Naive thymus-derived CD4-positive, alpha-beta T cell (primary cell): Measurements from ENCODE around the gene PTH2. TPM values are rescaled to one million over a fixed set of nuclear protein-coding genes. Genes with fewer than 3 reads are reported as not detected.

Experiments used
- ATAC-seq: fragments of 150-1000 bp; cut with Tn5 transposase; 2 replicates; pipeline ENCODE4 v1.10.0; 2021; ENCODE audit warnings: mild to moderate bottlenecking, moderate library complexity
- CTCF ChIA-PET: fragments of 350-600 bp; sonication (Branson Sonifier 250); formaldehyde crosslinking; loops from one replicate; lab custom pipeline; 2021; ENCODE audit warnings: antibody characterized with exemption; lab: Charles Lee
- POLR2A ChIA-PET: fragments of 350-600 bp; sonication (Branson Sonifier 250); formaldehyde crosslinking; loops from one replicate; lab custom pipeline; 2021; ENCODE audit warnings: antibody characterized with exemption, inconsistent platforms; lab: Charles Lee
- DNase-seq, 9 donors: peaks; one replicate each; pipeline versions ENCODE4 v3.0.0 to v3.0.0-alpha.2; 2020 to 2022; ENCODE audit warnings: mixed read lengths in 1 of 9
- H3K27ac ChIP-seq: one replicate; pipeline ENCODE4 v1.7.0; 2013; ENCODE audit warnings: mild to moderate bottlenecking, low read depth, low read length, moderate library complexity
- H3K27me3 ChIP-seq, 2 donors: one replicate each; pipeline ENCODE4 v1.7.0; 2013; ENCODE audit warnings: low read length in 2 of 2, mild to moderate bottlenecking in 2 of 2, moderate library complexity in 2 of 2; ENCODE audit not compliant: control insufficient read depth in 2 of 2, insufficient read depth in 2 of 2
- H3K36me3 ChIP-seq, 3 experiments: 1 replicate in 2 of 3; 2 replicates in 1 of 3; pipeline ENCODE4 v1.7.0; 2013; ENCODE audit warnings: low read length in 3 of 3, mild to moderate bottlenecking in 3 of 3, moderate library complexity in 1 of 3; ENCODE audit not compliant: insufficient read depth in 3 of 3, control insufficient read depth in 2 of 3
- H3K4me1 ChIP-seq, 2 donors: one replicate each; pipeline ENCODE4 v1.7.0; 2013; ENCODE audit warnings: low read length in 2 of 2, mild to moderate bottlenecking in 2 of 2, moderate library complexity in 1 of 2; ENCODE audit not compliant: control insufficient read depth in 2 of 2, insufficient read depth in 2 of 2
- H3K4me3 ChIP-seq: 2 replicates; pipeline ENCODE4 v1.7.0; 2013; ENCODE audit warnings: mild to moderate bottlenecking, low read length
- H3K9me3 ChIP-seq, 3 experiments: 1 replicate in 2 of 3; 2 replicates in 1 of 3; pipeline ENCODE4 v1.7.0; 2013; ENCODE audit warnings: low read length in 3 of 3; ENCODE audit not compliant: control insufficient read depth in 2 of 3
- H3K27ac Mint-ChIP-seq, 9 donors: one replicate each; pipeline ENCODE4 v1.8.0; 2020 to 2022; ENCODE audit warnings: mixed read lengths in 9 of 9, mild to moderate bottlenecking in 8 of 9, moderate library complexity in 5 of 9, inconsistent platforms in 2 of 9
- H3K27me3 Mint-ChIP-seq, 5 donors: one replicate each; pipeline ENCODE4 v1.8.0; 2021 to 2022; ENCODE audit warnings: mixed read lengths in 5 of 5, mild to moderate bottlenecking in 1 of 5
- H3K36me3 Mint-ChIP-seq, 5 donors: one replicate each; pipeline ENCODE4 v1.8.0; 2020 to 2022; ENCODE audit warnings: mixed read lengths in 5 of 5, mild to moderate bottlenecking in 3 of 5, inconsistent platforms in 1 of 5
- H3K4me1 Mint-ChIP-seq, 7 donors: one replicate each; pipeline ENCODE4 v1.8.0; 2020 to 2022; ENCODE audit warnings: mixed read lengths in 7 of 7, mild to moderate bottlenecking in 3 of 7, inconsistent platforms in 1 of 7
- H3K4me3 Mint-ChIP-seq, 10 donors: one replicate each; pipeline ENCODE4 v1.8.0; 2020 to 2022; ENCODE audit warnings: mild to moderate bottlenecking in 10 of 10, mixed read lengths in 10 of 10, moderate library complexity in 6 of 10, inconsistent platforms in 2 of 10
- H3K9me3 Mint-ChIP-seq, 11 donors: one replicate each; pipeline ENCODE4 v1.8.0; 2020 to 2022; ENCODE audit warnings: mixed read lengths in 11 of 11, mild to moderate bottlenecking in 4 of 11, inconsistent platforms in 1 of 11, moderate library complexity in 1 of 11
- intact Hi-C, 2 donors: fragments of 100-400 bp; cut with micrococcal nuclease; formaldehyde crosslinking; loops; one replicate each; pipeline ENCODE4 v1.15.1; 2023
- polyA plus RNA-seq, 2 donors: library from polyadenylated mRNA; unstranded; fragments of 300-500 nt; fragmentation: Illumina TruSeq; gene quantifications; one replicate each; pipeline ENCODE4 v1.2.3, GENCODE V29; 2021
- total RNA-seq, 6 experiments: library from RNA in 5 of 6; stranded (reverse) in 5 of 6; gene quantifications; 1 replicate in 5 of 6; 2 replicates in 1 of 6; pipeline ENCODE4 v1.2.3 and lab custom pipeline; 2021 to 2026

Gene PTH2
- total and polyA plus RNA-seq, 7 experiments from 2014 or later, result not detected

GRCh38 chr19:49432141-49433073, 9.2 kb upstream of the PTH2 start:
- H3K36me3 ChIP-seq, result no peaks in the 10 kb centered on the region
- Mint-ChIP-seq H3K9me3 (peaks cover 0 to 5% (median 0%) of the 10 kb centered on the region in 11 donors), H3K4me3 (peak overlapping the region in 6 of 10 donors; percentile 11 to 68 (median 32)), H3K4me1 (peaks cover 28 to 48% (median 33%) of the 10 kb centered on the region in 7 donors), H3K27me3 (peaks cover 79 to 96% (median 84%) of the 10 kb centered on the region in 5 donors), H3K36me3 (peaks cover 0 to 2% (median 0%) of the 10 kb centered on the region in 5 donors), H3K27ac (peak overlapping the region in 3 of 9 donors; percentile 13 to 32 (median 26))
- intact Hi-C loops, result loop anchor here in 1 of 2 donors (1.0 kb wide), 1 partner anchor 11 kb away; no protein-coding TSS in a partner anchor
- H3K27ac ChIP-seq, result no peak overlapping the region
- DNase-seq (peak in 1 of 9 donors; percentile 19), ATAC-seq (peak; percentile 45)
- ChIA-PET CTCF (no interaction called here), POLR2A (interaction anchor here (0.6 to 1.1 kb wide), 2 partner anchors 41 to 97 kb away, joined by 3 to 4 read pairs; partner anchors contain the start of gene CD37)
- no peak overlapping the region for H3K4me3 ChIP-seq
- H3K27me3 ChIP-seq, result peaks cover 9 to 47% of the 10 kb centered on the region in 2 donors
- H3K4me1 ChIP-seq, result peaks cover 7 to 36% of the 10 kb centered on the region in 2 donors
- H3K9me3 ChIP-seq, result no peaks in the 10 kb centered on the region

DNA sequence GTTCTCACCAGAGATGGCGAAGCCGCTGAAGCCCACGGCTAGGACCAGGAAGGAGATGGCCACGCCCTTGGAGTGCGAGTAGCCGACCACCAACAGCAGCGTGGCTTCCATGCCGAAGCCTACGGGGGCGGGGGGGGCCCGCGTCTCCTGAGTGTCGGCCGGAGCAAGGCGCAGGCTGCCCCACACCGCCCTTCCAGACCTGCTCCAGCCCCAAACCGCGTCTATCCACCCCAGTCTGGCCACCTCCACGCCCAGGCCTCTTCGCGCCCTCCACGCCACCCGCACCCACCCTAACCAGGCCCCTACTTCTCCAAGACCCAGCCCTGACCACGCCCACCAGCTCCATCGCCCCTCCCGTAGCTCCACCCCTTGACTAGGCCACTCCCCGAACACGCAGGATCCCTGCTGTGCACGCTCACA, 8.1 kb upstream of the PTH2 start:
- Mint-ChIP-seq H3K36me3 (peaks cover 0 to 4% (median 0%) of the 10 kb centered on the region in 5 donors), H3K27ac (no peak overlapping the region), H3K27me3 (peaks cover 79 to 96% (median 85%) of the 10 kb centered on the region in 5 donors), H3K4me3 (peak overlapping the region in 1 of 10 donors; percentile 23), H3K4me1 (peaks cover 35 to 54% (median 38%) of the 10 kb centered on the region in 7 donors), H3K9me3 (peaks cover 0 to 5% (median 0%) of the 10 kb centered on the region in 11 donors)
- DNase-seq (no peak), ATAC-seq (peak; percentile 36)
- ChIA-PET CTCF (no interaction called here), POLR2A (interaction anchor here (1.1 kb wide), 1 partner anchor 96 kb away, joined by 3 read pairs; the partner anchor contains the start of gene CD37)
- Histone ChIP-seq H3K27me3 (peaks cover 13 to 50% of the 10 kb centered on the region in 2 donors), H3K36me3 (no peaks in the 10 kb centered on the region), H3K9me3 (no peaks in the 10 kb centered on the region), H3K4me3 (no peak overlapping the region), H3K27ac (no peak overlapping the region), H3K4me1 (peaks cover 7 to 30% of the 10 kb centered on the region in 2 donors)
- intact Hi-C loops, result no loop called here

DNA sequence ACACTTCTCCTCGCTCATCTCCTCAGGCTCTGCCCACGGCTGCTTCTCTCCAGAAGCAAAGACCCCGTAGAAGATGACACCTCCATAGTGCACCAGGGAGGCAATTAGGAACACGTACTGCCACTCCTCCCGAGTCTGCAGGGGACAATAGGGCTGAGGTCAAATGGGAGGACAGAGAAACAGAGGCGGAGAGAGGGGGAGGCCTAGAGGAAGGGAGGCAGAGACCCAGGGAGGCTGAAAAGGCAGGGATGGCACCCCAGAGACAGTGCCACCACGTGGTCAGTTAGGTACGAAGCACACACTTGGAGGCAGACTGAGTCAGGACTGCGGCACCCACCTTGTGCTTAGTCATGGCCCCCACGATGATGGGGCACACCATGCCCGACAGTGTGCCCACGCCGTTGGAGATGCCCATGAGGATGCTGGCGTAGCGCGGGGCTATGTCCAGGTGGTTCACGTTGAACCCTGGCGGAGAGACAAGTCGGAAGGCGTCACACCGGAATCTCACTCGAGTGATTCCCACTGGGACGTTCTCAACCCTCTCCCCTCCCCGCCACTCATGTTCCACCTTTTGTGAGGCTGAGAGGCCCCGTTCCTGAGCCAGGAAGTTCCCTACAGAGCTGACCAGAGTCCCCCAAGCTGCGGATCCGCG, 7.6 kb upstream of the PTH2 start:
- ATAC-seq, result peak; percentile 54
- peaks cover 15 to 53% of the 10 kb centered on the region in 2 donors for H3K27me3 ChIP-seq
- peak overlapping the region in 3 of 10 donors; percentile 23 to 32 (median 25) for H3K4me3 Mint-ChIP-seq
- peaks cover 0 to 5% (median 0%) of the 10 kb centered on the region in 11 donors for H3K9me3 Mint-ChIP-seq
- peaks cover 0 to 4% (median 0%) of the 10 kb centered on the region in 5 donors for H3K36me3 Mint-ChIP-seq
- H3K27me3 Mint-ChIP-seq, result peaks cover 79 to 96% (median 85%) of the 10 kb centered on the region in 5 donors
- intact Hi-C loops, result loop anchor here (1.0 kb wide), 1 partner anchor 39 kb away; no protein-coding TSS in a partner anchor
- no peaks in the 10 kb centered on the region for H3K36me3 ChIP-seq
- H3K27ac Mint-ChIP-seq, result peak overlapping the region in 1 of 9 donors; percentile 11
- H3K4me3 ChIP-seq, result no peak overlapping the region
- no peak for DNase-seq
- no peak overlapping the region for H3K27ac ChIP-seq
- CTCF ChIA-PET, result no interaction called here
- POLR2A ChIA-PET, result interaction anchor here (1.1 to 1.3 kb wide), 2 partner anchors 39 to 96 kb away, joined by 3 read pairs; partner anchors contain the start of gene CD37
- H3K9me3 ChIP-seq, result no peaks in the 10 kb centered on the region
- H3K4me1 ChIP-seq, result peaks cover 7 to 27% of the 10 kb centered on the region in 2 donors
- H3K4me1 Mint-ChIP-seq, result peaks cover 33 to 53% (median 39%) of the 10 kb centered on the region in 7 donors

DNA sequence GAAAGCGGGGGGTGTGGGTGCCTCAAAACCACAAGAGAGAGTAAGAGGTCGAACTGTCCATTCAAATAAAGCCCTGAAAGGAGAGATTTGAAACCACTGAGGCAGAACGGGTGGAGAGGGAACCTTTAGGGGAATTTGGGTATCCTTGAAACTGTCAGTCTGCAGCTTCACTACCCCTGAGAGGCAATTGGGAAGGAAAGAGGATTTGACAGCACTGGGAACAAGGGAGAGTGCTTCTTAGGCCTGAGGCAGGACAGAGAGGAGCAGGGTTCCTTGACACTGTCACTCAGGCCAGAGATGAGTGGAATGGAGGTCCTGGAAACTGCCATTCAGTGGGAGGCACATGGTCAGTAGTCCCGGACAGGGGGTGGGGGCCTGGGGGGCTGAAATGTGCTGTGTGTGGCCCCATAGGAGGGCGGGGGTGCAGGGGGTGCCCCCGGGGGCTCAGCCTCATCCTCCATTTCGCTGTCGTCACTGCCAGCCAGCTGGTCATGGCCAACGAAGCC, 7.0 kb upstream of the PTH2 start:
- peaks cover 7 to 27% of the 10 kb centered on the region in 2 donors for H3K4me1 ChIP-seq
- DNase-seq (no peak), ATAC-seq (no peak)
- H3K27me3 ChIP-seq, result peaks cover 15 to 58% of the 10 kb centered on the region in 2 donors
- no peak overlapping the region for H3K4me3 ChIP-seq
- CTCF ChIA-PET, result interaction anchor here (1.6 kb wide), 1 partner anchor 39 kb away, joined by 5 read pairs; no protein-coding TSS in a partner anchor
- no peaks in the 10 kb centered on the region for H3K9me3 ChIP-seq
- Mint-ChIP-seq H3K27ac (peak overlapping the region in 1 of 9 donors; percentile 77), H3K4me1 (peaks cover 36 to 59% (median 44%) of the 10 kb centered on the region in 7 donors), H3K36me3 (peaks cover 0 to 4% (median 0%) of the 10 kb centered on the region in 5 donors), H3K27me3 (peaks cover 79 to 96% (median 85%) of the 10 kb centered on the region in 5 donors), H3K9me3 (peaks cover 0 to 5% (median 0%) of the 10 kb centered on the region in 11 donors), H3K4me3 (peak overlapping the region in 2 of 10 donors; percentile 2 to 30)
- no peak overlapping the region for H3K27ac ChIP-seq
- intact Hi-C loops, result loop anchor here (1.0 kb wide), 1 partner anchor 38 kb away; no protein-coding TSS in a partner anchor
- no peaks in the 10 kb centered on the region for H3K36me3 ChIP-seq
- POLR2A ChIA-PET, result interaction anchor here (0.7 to 1.3 kb wide), 2 partner anchors 39 to 294 kb away, joined by 3 read pairs; no protein-coding TSS in a partner anchor

DNA sequence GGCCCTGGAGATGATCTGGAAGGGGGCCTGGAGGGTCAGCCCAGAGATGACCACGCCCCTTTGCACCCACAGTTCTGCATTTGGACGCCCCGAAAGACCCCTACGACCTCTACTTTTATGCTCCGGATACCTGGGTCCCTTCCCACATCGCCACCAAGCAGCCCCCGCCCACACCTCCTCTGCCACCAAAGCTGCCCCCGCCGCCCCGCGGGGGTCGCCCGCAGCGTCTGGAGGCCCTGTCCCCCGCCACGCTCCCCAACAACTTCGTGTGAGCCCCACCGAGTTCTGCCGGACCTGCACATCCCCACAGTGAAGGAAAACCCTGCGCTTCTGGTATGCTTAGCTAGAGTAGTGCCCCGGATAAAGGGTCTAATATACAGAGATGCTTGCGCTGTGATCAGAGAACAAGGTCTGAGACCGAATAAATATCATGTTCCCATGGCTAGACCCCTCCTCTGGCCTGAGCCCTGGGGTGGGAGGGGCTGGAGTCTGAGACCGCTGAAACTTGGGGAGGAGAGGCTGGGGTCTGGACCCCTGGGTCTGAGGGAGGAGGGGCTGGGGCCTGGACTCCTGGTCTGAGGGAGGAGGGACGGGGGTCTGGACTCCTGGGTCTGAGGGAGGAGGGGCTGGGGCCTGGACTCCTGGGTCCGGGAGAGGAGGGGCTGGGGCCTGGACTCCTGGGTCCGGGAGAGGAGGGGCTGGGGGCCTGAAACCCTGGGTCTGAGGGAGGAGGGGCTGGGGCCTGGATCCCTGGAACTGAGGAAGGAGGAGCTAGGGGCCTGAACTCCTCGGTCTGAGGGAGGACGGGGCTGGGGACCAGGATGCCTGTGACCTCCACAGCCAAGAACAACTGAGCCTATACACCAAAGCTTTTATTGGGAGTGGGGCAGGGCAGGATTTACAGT, 5.6 kb upstream of the PTH2 start:
- H3K36me3 ChIP-seq, result no peaks in the 10 kb centered on the region
- peaks cover 15 to 57% of the 10 kb centered on the region in 2 donors for H3K27me3 ChIP-seq
- Mint-ChIP-seq H3K27me3 (peaks cover 80 to 94% (median 87%) of the 10 kb centered on the region in 5 donors), H3K9me3 (peaks cover 0 to 6% (median 0%) of the 10 kb centered on the region in 11 donors), H3K36me3 (peaks cover 0 to 6% (median 0%) of the 10 kb centered on the region in 5 donors), H3K4me3 (peak overlapping the region in 9 of 10 donors; percentile 12 to 72 (median 62)), H3K27ac (no peak overlapping the region), H3K4me1 (peaks cover 39 to 70% (median 54%) of the 10 kb centered on the region in 7 donors)
- peaks cover 12 to 32% of the 10 kb centered on the region in 2 donors for H3K4me1 ChIP-seq
- peak overlapping the region; percentile 27 for H3K4me3 ChIP-seq
- H3K9me3 ChIP-seq, result no peaks in the 10 kb centered on the region
- no peak for ATAC-seq
- DNase-seq, result no peak
- ChIA-PET POLR2A (interaction anchor here (0.6 kb wide), 1 partner anchor 69 kb away, joined by 3 read pairs; no protein-coding TSS in a partner anchor), CTCF (interaction anchor here (0.8 to 1.6 kb wide), 2 partner anchors 37 to 39 kb away, joined by 4 to 5 read pairs; no protein-coding TSS in a partner anchor)
- intact Hi-C loops, result no loop called here
- H3K27ac ChIP-seq, result no peak overlapping the region
